ENCODE data around the gene SHISA6.
"Not testable (repeated sequence)": the region's sequence is repeated elsewhere in the genome, so short reads cannot be mapped to it uniquely, and the experiment has no call there.

SHISA6 gene

DNA sequence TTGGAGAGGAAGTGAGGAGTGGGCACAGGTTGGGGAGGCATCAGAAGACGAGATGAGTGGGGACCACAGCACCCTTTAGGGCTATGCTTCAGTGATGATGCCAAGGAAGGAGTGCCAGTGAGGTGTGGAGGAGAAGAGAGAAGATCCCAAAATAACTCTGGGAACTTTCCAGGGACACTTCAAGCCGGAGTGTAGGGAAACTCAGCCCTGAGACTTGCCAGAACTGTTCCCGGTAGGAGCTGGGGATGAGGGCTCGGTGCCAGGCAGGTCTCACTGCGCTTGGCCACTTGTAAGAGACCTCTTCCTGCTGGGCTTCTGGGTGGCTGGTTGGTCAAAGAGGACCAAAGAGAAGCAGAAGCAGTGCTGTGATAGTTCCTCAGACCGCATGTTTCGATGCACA lies 63.6 kb downstream of the SHISA6 start:
- DNase-seq, result no peak

DNA sequence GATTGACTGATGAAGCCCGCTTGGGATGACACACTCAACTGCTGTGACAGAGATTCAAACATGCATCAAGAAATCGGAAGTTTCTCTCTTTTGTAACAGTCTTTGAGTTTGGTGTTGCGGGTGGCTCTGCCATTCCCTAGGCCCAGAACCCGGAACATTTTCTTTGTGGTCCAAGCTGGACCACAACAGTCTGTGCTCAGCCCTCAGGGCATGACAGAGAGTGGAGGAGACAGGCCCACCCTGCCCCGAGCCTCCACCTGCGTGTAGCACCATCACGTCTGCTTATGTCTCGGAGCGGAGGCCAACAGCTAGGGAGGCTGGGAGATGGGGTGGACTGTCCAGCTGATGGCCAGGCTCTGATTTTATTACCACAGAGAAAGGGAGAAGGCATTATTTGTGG lies 64.5 kb downstream of the SHISA6 start:
- DNase-seq, result no peak

DNA sequence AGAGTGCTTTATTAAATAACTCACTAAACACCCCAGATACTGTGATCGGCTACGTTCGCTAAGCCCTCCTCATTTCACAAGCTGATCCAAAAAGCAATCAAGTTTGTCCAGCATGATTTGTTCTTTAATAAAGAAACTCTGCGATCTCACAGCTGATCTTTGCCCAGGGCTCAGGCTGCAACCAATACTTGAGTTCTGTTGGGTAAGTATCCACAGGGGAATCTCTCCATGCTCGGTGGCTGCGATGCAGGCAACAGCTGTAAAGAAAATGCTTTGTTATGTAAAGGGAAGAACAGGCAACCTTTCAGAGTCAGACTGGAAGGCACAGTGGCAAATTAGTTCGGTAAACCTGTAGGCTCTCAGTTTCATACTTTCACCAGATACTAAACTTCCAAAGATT lies 67.5 kb downstream of the SHISA6 start:
- DNase-seq, result no peak

DNA sequence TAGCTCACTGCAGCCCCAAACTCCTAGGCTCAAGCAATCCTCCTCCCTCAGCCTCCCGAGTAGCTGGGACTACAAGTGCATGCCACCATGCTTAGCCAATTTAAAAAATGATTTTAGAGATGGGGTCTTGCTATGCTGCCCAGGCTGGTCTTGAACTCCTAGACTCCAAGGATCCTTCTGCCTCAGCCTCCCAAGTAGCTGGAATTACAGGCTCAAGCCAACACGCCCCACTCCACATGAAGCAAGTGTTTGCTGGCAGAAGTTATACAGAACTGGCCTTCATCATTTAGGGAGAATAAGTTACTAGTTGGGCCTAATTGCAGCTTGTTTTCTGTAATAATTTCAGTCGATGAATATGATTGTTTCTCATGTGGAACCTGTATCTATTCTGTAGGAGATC lies 68.0 kb downstream of the SHISA6 start:
- DNase-seq, result no peak

DNA sequence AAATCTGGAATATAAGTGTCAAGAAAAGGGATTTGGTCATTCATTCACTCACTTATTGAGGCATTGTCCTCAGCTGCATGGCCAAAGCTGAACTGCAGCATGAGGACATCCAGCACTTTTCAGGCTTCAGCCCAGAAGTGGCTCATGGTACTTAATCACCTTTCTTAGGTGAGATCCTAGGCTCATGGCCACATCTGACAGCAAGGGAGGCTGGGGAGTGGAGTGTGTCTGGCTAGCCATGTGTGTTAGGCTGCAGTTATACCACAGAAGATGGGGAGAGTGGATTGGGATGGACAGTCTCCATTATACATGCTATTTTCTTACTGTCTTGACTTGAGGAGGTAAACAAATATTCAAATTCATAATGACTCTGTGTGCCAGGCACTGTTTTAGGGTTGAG lies 68.8 kb downstream of the SHISA6 start:
- DNase-seq, result no peak

DNA sequence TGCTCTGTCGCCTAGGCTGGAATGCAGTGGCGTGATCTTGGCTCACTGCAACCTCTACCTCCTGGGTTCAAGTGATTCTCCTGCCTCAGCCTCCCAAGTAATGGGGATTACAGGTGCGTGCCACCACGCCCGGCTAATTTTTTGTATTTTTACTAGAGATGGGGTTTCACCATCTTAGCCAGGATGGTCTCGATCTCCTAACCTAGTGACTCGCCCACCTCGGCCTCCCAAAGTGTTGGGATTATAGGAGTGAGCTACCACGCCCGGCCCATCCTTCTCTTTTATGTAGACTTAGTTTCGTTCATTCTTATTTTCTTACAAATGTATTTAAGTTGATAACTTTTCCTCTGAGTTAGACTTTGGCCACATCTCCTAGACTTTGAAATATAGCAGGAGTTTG lies 75.4 kb downstream of the SHISA6 start:
- not testable (repeated sequence) for DNase-seq

DNA sequence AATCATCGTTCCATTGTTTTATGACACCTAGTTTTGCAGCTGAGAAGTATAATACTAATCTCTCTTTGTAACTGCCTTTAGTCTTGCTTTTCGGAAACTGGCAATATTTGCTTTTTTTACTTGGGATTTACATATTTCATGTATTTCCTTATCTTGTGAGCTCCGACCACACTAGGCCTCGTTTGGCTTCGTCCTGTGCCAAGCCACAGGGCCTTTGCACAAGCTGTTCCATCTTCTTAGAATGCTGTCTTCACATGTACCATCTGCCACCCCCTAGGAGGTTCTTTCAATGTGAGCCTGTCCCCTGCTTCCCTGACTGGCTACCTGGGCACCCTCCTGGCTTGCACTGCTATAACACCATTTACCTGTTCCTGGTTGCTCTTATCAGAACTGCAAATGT lies 77.2 kb downstream of the SHISA6 start:
- DNase-seq, result no peak

DNA sequence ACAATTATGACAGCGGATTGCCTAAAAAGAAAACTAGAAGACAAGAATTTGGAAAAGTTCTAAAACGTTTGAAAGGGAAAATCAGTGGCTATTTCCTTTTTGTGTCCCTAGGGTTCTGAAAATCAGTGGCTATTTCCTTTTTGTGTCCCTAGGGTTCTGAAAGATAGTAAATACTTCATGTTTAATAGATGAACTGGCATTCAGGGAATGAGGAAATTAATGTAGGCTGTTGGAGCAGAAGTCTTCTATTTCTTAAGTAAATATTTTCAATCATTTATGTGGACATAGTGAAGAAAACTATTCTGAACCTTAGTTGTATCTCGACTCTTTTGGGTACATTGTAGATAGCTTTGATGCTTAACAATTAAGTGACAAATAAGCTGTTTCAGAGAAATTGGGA lies 78.9 kb downstream of the SHISA6 start:
- no peak for DNase-seq

DNA sequence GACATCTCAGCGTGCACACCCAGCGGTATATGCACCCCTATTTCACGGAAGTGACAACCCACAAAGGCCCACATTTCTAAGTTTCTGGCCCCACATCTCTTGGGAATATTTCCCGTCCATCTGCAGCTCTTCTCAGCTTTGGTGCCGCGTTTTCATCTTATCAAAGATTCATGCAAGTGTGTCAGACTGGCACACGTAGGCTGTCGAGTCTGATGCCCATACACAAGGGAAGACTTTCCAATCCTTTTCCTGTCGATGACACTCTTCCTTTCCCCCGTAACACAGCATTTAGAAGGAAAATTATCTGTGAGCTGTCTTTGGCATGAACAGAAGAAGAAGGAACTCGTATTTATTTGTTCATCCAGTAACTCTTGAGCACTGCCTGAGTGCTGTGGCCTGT lies 83.0 kb downstream of the SHISA6 start:
- no peak for DNase-seq

DNA sequence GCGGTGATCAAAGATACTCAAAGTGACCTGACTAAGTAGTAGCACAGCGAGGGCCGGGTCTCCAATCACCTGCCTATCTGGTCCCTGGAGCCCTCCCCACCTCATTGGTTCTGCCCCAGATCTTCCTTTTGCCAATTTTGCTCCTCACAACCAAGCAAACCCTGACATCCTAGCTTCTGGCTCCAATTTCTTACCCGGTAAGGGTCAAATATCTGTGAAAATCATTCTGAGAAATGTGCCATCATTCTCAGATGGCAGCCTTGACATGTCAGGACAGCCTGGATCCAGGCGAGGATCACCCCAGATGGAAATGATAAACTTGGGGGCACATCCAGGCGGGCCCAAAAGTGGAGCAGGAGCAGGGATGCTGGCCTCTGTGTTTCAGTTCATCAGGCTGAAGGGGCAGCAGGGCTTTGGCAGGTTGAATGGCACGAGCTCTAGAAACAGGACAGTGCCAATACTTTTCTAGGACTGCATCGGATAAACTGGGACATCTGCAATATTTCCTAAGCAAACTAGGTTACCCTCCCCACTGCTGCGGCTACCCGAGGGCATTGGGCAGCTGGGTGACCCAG lies 83.9 kb downstream of the SHISA6 start:
- no peak for DNase-seq

DNA sequence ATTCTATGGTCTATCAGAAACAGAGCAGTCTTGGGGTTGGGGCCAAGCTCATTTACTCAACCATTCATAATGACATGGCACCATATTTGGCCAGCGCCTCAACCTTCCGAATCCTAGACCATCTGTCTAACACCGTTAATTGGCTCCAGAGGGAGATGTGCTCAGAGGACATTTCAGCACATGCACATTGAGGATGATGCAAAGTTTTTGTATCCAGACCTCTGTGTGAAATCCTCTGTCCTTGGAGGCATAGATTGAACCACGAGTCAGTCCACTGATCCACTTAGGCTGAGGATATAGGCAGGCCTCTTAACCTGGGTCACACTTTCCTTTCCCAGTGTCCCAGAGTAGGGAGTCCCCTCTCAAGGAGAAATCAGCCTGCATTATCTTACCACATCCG lies 85.5 kb downstream of the SHISA6 start:
- DNase-seq, result no peak

DNA sequence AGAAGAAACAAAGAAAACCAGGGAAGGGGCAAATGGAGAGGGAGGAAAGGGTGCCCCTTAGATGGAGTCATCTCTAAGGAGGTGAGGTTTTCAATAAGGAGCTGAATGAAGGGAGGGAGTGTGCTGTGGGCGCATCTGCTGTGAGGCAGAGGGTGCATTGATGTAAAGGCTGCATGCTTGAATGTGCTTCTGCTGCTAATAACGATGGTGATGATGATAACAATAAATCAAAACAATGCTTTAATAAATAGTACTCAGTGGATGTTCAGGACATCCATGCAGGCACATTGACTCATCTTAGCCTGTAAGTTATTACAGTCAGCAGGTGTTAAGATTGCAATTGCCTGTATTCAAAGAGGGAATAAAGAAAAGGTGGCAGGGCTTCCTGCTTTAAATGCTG lies 87.8 kb downstream of the SHISA6 start:
- no peak for DNase-seq

DNA sequence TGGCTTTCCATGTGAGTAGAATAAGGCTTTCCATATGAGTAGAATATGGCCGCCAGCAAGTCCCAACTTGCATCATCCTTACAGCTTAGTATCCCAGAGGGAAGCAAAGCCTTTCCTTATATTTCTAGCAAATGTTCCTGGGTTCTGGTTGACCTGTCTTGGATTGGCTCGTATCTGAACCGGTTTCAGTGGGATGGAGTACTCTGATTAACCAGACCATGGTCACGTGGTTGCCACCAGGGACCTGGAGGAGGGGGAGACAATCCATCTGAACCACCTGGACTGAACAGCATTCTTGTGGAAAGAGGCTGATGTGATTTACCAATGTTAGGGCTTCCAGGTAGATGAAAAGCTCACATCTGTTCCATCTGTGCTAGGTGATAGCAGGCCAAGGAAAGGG lies 89.0 kb downstream of the SHISA6 start:
- DNase-seq, result no peak

DNA sequence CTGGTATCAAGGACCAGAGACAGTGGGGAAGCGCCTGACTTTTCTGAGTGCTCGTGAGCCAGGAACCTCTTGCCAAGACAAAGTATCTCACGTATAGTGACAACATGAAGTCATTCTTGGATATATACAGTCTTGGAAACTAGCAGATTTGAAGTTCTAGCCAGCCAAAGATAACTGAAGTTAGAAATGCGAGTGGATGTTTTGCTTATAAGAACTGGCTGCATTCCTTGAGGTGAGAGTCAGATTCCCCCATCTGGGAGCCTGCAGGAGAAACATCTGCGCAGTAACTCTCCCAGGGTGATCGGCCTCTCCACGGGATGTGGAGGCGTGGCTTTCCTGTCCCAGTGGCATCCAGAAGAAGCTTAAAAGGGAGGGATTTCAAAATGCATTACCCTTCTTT lies 89.8 kb downstream of the SHISA6 start:
- no peak for DNase-seq

DNA sequence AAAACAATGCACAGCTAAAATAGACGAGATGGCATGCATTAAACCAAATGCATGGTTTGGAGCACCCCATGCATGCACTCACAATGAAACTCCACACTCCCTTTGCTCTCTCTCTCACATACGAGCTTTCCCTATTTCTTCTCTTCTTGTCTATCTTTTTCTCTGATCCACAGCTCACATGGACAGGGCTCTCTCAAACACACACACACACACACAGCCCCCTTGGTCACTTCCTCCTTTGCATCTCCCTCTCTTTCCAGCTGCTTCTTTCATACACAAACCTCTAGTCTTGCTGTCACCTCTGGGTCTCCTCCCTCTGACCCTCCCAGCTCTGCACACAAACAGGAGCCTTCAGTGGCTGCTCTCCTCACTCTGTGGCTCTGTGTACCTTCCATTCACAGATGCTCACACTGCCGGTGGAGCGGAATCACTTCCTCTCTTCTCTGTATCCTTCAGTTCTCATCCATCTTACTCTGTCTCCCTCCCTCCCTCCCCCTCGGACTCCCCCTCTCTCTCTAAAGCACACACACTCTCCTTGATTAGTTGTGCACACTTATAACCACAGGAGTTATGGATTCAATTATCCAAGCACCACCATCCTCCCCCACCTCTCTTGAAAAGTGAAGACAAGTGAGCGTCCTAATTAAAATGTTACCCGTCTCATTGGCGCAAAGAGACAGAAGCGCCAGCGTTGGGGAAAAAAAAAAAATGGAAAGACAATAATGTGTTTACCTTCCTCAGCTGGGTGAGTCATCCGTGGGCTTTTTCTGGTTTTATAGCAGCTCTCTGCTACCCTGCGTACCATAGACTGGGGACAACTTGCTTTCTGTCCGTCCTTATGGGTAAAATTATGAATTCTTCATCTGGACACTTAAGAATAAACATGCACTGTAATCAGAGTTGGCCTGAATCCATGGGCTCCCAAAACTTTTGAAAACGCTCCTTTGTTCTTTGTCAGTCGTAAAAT lies 90.8 kb downstream of the SHISA6 start:
- no peak for DNase-seq

DNA sequence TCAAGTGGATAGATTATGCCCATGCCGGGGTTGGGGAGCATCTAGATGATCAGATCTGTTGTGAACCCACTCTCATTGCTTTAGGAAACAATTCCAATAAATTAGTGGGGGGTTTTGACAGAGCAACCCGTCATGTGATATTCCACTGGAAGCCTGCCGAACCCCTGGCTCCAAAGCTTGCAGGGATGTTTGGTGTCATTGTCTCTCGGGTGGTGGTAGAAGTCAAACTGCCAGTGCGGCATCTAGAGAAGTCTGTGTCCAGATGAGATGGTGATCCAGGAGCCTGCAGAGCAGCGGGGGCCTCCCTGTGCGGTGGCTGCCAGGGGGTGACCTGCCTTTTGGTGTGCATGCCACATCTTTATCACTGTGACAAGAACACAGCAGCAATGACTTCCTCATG lies 91.7 kb downstream of the SHISA6 start:
- DNase-seq, result no peak

DNA sequence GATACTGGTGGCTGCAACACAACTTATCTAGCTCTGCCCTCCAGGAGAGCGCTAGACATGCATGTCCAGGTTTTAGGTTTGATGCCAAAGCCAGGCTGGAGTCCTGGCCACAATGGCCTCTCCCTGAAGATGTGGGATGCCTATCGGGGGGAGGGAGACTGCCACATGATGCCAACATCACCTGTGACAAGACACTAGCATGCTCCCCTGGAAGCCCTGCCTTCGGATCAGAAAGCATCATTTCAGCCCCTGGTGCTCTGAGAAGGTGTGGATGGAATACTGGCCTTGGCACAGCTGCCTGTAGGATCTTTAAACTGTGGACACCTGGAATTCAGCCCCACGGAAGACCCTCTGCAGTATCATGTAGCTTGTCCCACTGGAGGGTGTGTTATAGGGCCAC lies 93.5 kb downstream of the SHISA6 start:
- no peak for DNase-seq

DNA sequence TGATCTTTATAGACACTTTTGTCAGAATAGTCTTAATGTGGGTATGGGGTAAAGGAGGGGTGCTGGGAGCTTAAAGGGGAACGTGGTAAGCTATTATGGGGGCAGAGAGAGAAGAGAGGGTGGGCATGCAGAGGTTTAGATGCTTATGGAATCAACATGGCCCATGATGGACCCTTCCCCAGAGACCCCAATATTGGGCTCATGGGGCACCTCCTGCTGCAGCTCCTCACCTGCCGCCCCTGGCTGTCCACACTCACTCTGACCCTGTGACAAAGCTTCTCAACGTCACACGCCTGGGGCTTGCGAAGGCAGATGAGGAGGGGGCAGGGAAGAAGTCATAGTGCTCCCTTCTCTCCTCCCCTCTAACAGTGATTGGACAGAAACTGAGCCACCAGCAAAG lies 95.3 kb downstream of the SHISA6 start:
- DNase-seq, result no peak

DNA sequence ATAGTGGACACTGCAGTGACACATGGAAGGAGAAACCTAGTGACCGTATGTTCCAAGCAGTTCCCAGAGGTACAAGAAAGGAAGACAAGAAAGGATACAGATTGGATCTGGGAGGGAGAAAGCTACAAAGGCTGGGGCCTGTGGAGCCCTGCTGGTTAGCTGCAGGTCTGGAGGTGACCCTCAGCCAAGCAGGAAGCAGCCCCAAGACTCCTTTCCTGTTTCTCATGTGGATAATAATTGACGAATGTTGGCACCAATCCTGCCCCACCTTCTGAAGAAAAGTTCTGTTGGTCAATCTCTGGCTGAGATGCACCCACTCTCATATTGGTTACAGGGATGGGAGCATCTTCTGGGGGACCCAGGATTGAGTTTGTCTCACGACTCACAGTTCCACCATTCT lies 99.8 kb downstream of the SHISA6 start:
- DNase-seq, result no peak

DNA sequence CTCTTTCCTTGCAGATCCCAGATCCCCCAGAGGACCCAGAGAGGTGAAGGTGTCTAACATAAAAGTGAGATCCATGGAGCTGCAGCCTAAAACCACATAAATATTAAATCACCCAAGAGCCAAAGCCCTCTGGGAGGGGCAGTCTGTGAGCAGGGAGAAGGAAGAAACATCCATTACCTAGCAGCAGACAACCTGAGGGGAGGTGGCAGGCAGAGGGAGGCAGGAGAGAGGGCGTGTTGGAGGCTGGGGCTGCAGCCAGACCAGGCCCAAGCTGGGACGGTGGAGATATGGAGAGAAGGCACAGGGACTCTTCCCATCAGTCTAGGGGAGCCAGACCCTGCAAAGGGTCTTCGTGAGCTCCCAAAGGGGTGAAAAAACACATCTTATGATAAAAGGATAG lies 101.1 kb downstream of the SHISA6 start:
- DNase-seq, result no peak

DNA sequence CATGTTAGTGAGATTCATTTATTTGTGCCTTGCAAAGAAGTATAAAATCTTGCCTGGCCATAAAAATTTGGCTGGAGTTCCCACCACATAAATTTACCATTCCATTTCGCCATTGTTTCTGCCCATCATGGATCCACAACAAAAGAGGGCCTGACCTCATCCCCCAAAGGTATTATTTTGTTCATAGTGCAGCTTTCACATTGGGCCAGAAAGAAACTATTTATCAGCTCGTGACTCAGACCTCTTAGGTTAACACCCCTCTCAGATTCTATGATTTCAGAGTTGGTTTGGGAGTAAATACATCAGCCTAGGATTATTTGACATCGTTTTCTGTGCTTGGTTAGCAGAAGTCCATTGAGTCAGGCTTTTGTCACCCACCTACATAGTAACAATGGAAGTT lies 108.1 kb downstream of the SHISA6 start:
- DNase-seq, result no peak

DNA sequence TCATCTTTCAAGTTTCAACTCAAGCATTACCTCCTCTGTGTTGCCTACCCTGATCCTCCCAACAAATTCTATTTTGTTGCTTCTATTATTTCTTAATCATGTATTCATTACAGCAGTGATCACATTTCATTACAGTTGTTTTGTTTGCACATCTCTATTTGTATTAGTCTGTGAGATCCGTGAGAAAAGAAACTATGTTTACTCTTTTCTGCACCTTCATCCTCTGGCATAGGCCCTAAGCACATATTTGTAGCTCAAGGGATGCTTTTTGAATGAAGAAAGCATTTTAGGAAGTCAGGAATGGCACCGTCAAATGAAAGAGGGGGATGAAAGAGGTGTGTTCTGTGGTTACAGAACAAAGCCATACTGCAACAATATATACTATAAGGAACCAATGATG lies 110.5 kb downstream of the SHISA6 start:
- DNase-seq, result no peak

DNA sequence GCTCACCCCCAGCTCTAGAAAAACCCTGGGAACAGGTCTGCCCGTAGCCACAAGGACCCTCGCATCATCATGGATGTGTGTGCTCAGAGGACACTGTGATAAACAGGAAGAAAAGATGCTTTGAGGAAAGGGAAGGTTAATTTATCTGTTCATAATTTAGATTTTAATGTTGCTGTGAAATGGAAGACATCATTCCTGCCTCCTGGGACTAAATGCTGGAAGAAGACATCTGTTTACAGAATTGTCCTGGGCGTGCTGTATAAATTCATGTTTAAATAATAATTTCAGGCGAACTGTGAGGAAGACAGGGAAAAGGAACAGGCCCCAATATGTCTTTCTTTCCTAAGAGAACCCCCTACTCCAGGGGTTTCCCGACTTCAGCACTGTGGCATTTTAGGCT lies 112.6 kb downstream of the SHISA6 start:
- DNase-seq, result no peak

DNA sequence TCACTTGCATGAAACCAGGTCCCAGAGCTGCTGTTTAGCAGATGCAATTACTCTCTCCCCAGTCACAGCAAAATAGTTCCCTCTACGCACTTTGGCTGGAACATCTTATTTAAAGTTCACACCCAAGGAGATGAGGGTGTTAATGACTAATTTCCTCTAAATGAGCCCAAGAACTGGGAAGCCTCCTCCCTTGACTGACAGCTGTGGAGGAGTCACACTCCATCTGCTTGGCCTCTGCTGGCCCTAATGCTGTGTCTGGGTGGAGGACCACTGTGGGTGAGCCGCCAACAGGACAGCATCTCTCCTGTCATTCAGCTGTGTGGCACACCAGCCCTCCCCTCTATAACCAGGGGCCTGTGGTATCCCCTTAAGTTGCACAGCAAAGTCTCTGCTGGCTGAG lies 115.4 kb downstream of the SHISA6 start:
- no peak for DNase-seq

Data from CD4-positive, alpha-beta T cell treated with Interleukin-17A for 1 hour (primary cell).